HCT116 (cell line): ENCODE results near the gene SSH2. TPM values are rescaled to one million over a fixed set of nuclear protein-coding genes. Genes with fewer than 3 reads are reported as not detected.

Experiments used
- ATAC-seq: fragments of 200-7000 bp; cut with Tn5 transposase; 2 replicates; pipeline ENCODE4 v1.9.1; 2020; ENCODE audit warnings: mild to moderate bottlenecking, moderate library complexity
- BruUV-seq: library from RNA; stranded (reverse); fragments of 400-500 nt; replicated peaks from 2 replicates; lab custom pipeline; 2021; lab: Mats Ljungman, UMichigan
- CTCF ChIA-PET: fragments of 300-600 bp; sonication (Branson Sonifier 250); formaldehyde crosslinking; loops from one replicate; lab custom pipeline; 2021; ENCODE audit warnings: antibody characterized with exemption; lab: Charles Lee
- POLR2A ChIA-PET: fragments of 300-600, 350-600 bp; sonication (Branson Sonifier 250); formaldehyde crosslinking; loops from one replicate; lab custom pipeline; 2021; ENCODE audit warnings: antibody characterized with exemption; lab: Charles Lee
- RAD21 ChIA-PET, 2 experiments: fragments of 300-600 bp; sonication (Branson Sonifier 250); formaldehyde crosslinking; loops; one replicate each; lab custom pipeline; 2023; ENCODE audit warnings: low total read pairs in 2 of 2; ENCODE audit not compliant: uncharacterized antibody in 2 of 2, unreplicated experiment in 2 of 2, low non-redundant PET in 1 of 2; lab: Charles Lee
- DNase-seq: peaks from one replicate; pipeline ENCODE4 v3.0.0-alpha.2; 2010; ENCODE audit warnings: low read depth, low spot score
- H2AFZ ChIP-seq: fragments of 200-600 bp; shearing (Covaris generic), sonication (generic); 2 replicates; pipeline ENCODE4 v1.6.1; 2017; ENCODE audit warnings: low read depth, mixed run types, mixed read lengths, antibody characterized with exemption, low read length; ENCODE audit not compliant: poor library complexity, severe bottlenecking
- H3K27ac ChIP-seq: 2 replicates; pipeline ENCODE4 v1.5.1; 2012; ENCODE audit warnings: low read depth, low read length
- H3K27me3 ChIP-seq: fragments of 200-600 bp; sonication (generic); 2 replicates; pipeline ENCODE4 v1.6.1; 2016; ENCODE audit warnings: mixed run types, low read length, mixed read lengths; ENCODE audit not compliant: insufficient read depth
- H3K36me3 ChIP-seq, 2 experiments: fragments of 200-500 bp in 1 of 2; fragments of 200-600 bp in 1 of 2; sonication (Bioruptor generic) in 1 of 2; sonication (generic) in 1 of 2; 2 replicates each; pipeline versions ENCODE4 v1.5.1 to v1.6.1; 2014 to 2016; ENCODE audit warnings: low read length in 2 of 2, inconsistent platforms in 1 of 2, mixed read lengths in 1 of 2, mixed run types in 1 of 2; ENCODE audit not compliant: insufficient read depth in 2 of 2, control insufficient read depth in 1 of 2
- H3K4me1 ChIP-seq, 2 experiments: fragments of 200-600 bp in 1 of 2; sonication (generic) in 1 of 2; 2 replicates each; pipeline versions ENCODE4 v1.5.1 to v1.6.1; 2012 to 2017; ENCODE audit warnings: low read length in 2 of 2, inconsistent platforms in 1 of 2, mild to moderate bottlenecking in 1 of 2, mixed read lengths in 1 of 2, mixed run types in 1 of 2, moderate library complexity in 1 of 2; ENCODE audit not compliant: insufficient read depth in 2 of 2, control insufficient read depth in 1 of 2
- H3K4me2 ChIP-seq: fragments of 200-600 bp; sonication (generic); 2 replicates; pipeline ENCODE4 v1.6.1; 2017; ENCODE audit warnings: mixed run types, low read length, mixed read lengths
- H3K4me3 ChIP-seq, 2 experiments: fragments of 200-600 bp in 1 of 2; sonication (generic) in 1 of 2; replicated peaks in 1 of 2; 2 replicates each; pipeline ENCODE4 v1.5.1; 2011 to 2016; ENCODE audit warnings: low read length in 2 of 2, control low read depth in 1 of 2, low read depth in 1 of 2, mild to moderate bottlenecking in 1 of 2, mixed read lengths in 1 of 2, mixed run types in 1 of 2
- H3K79me2 ChIP-seq: fragments of 200-600 bp; sonication (generic); 2 replicates; pipeline ENCODE4 v1.6.1; 2017; ENCODE audit warnings: mild to moderate bottlenecking, mixed run types, low read length, moderate library complexity, mixed read lengths; ENCODE audit not compliant: insufficient read depth
- H3K9ac ChIP-seq: fragments of 200-600 bp; sonication (generic); 2 replicates; pipeline ENCODE4 v1.6.1; 2016; ENCODE audit warnings: low read length, mixed read lengths
- H3K9me2 ChIP-seq: fragments of 200-600 bp; sonication (generic), shearing (Covaris generic); 2 replicates; pipeline ENCODE4 v1.6.1; 2017; ENCODE audit warnings: mixed run types, mild to moderate bottlenecking, moderate library complexity; ENCODE audit not compliant: insufficient read depth
- H3K9me3 ChIP-seq, 2 experiments: fragments of 200-500 bp in 1 of 2; fragments of 200-600 bp in 1 of 2; sonication (Bioruptor generic) in 1 of 2; sonication (generic) in 1 of 2; 2 replicates each; pipeline ENCODE4 v1.6.1; 2014 to 2017; ENCODE audit warnings: low read length in 2 of 2, mixed read lengths in 2 of 2, inconsistent platforms in 1 of 2, low read depth in 1 of 2, mild to moderate bottlenecking in 1 of 2, mixed run types in 1 of 2, moderate library complexity in 1 of 2; ENCODE audit not compliant: control insufficient read depth in 1 of 2, insufficient read depth in 1 of 2
- H4K20me1 ChIP-seq: fragments of 200-600 bp; sonication (generic), shearing (Covaris generic); 2 replicates; pipeline ENCODE4 v1.6.1; 2017; ENCODE audit warnings: mixed run types, mild to moderate bottlenecking, moderate library complexity; ENCODE audit not compliant: insufficient read depth
- CEBPB ChIP-seq: IDR thresholded peaks from 2 replicates; pipeline ENCODE4 v1.6.1; 2012; ENCODE audit warnings: low read depth
- ELF1 ChIP-seq: IDR thresholded peaks from 2 replicates; pipeline ENCODE4 v1.6.1; 2012; ENCODE audit warnings: low read depth, borderline replicate concordance
- EZH2 ChIP-seq: fragments of 200-600 bp; sonication (generic); IDR thresholded peaks from 2 replicates; pipeline ENCODE4 v1.6.1; 2017; ENCODE audit warnings: antibody characterized with exemption, mixed run types
- FOSL1 ChIP-seq: IDR thresholded peaks from 2 replicates; pipeline ENCODE4 v1.6.1; 2012; ENCODE audit warnings: low read depth
- JUND ChIP-seq: IDR thresholded peaks from 2 replicates; pipeline ENCODE4 v1.6.1; 2012
- POLR2A ChIP-seq: IDR thresholded peaks from 2 replicates; pipeline ENCODE4 v1.7.0; 2011; ENCODE audit warnings: borderline replicate concordance; ENCODE audit not compliant: insufficient read depth, insufficient read length; ENCODE audit errors: extremely low read depth
- POLR2AphosphoS5 ChIP-seq: IDR thresholded peaks from 2 replicates; pipeline ENCODE4 v1.6.1; 2011; ENCODE audit warnings: mild to moderate bottlenecking, low read depth, low read length, moderate library complexity
- RAD21 ChIP-seq: IDR thresholded peaks from 2 replicates; pipeline ENCODE4 v1.6.1; 2012; ENCODE audit warnings: low read depth, mild to moderate bottlenecking
- SIN3A ChIP-seq: IDR thresholded peaks from 2 replicates; pipeline ENCODE4 v1.6.1; 2012; ENCODE audit warnings: low read depth
- SP1 ChIP-seq: IDR thresholded peaks from 2 replicates; pipeline ENCODE4 v1.6.1; 2012; ENCODE audit warnings: low read depth
- SRF ChIP-seq: IDR thresholded peaks from 2 replicates; pipeline ENCODE4 v1.6.1; 2012; ENCODE audit warnings: low read depth
- YY1 ChIP-seq: IDR thresholded peaks from 2 replicates; pipeline ENCODE4 v1.6.1; 2011; ENCODE audit warnings: low read length, low read depth, moderate library complexity, mild to moderate bottlenecking; ENCODE audit not compliant: insufficient replicate concordance; ENCODE audit errors: extremely low read depth
- ZFX ChIP-seq: fragments of 450-650 bp; IDR thresholded peaks from 2 replicates; pipeline ENCODE4 v1.6.1; 2017
- intact Hi-C: fragments of 100-400 bp; cut with micrococcal nuclease; formaldehyde crosslinking; loops from 2 replicates; pipeline ENCODE4 v1.10.0; 2022
- total RNA-seq: library from RNA; stranded (reverse); gene quantifications from one replicate; pipeline ENCODE4 v1.2.1, GENCODE V29; 2021; ENCODE audit not compliant: unreplicated experiment
- TF ChIP-seq, protein P1 (sequence below): IDR thresholded peaks from 2 replicates; pipeline ENCODE4 v1.6.1; 2011; ENCODE audit warnings: mild to moderate bottlenecking, low read length, moderate library complexity; ENCODE audit not compliant: insufficient replicate concordance; ENCODE audit errors: extremely low read depth

SSH2 gene
- total RNA-seq, 1 experiment from 2014 or later = 17.0 TPM

DNA sequence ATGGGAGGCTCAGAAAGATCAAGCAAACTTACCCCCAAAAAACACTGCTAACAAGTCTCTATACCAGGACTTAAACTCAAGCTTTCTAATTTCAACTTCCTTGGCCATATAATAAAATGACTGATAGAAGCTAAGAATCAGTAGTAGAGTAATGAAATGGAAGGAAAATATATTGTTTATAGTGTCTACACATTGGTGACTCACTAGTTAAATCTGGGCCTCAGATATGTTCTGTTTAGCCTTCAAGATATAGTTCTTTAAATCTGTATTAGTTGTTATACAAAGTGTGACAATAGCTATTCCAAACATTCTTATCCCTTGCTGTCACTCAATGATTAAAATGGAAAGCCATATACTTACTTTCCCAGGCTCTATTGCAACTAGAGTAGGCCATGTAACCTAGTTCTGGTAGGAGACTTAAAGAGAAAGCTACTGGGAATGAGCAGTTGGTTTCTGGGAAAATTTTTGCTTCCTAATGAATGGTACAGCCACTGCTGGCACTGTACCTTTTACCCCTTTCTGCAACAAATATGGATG lies 18.3 kb downstream of the SSH2 start:
- H4K20me1 ChIP-seq = no peaks in the 10 kb centered on the region
- no peak overlapping the region for H3K4me2 ChIP-seq
- no peak overlapping the region for H2AFZ ChIP-seq
- intact Hi-C loops = no loop called here
- no peaks in the 10 kb centered on the region for H3K4me1 ChIP-seq
- H3K4me3 ChIP-seq = no peak overlapping the region
- no peak overlapping the region for H3K27ac ChIP-seq
- RAD21 ChIA-PET = no interaction called here
- H3K9ac ChIP-seq = no peak overlapping the region
- no peaks in the 10 kb centered on the region for H3K9me2 ChIP-seq
- no peaks in the 10 kb centered on the region for H3K27me3 ChIP-seq
- CTCF ChIA-PET = interaction anchor here (1.7 kb wide), 1 partner anchor 19 kb away, joined by 5 read pairs; the partner anchor contains the start of gene SSH2
- no TSS peak for BruUV-seq
- H3K36me3 ChIP-seq = no peaks in the 10 kb centered on the region
- POLR2A ChIA-PET = no interaction called here
- no peak for DNase-seq
- ATAC-seq = no peak
- TF ChIP-seq YY1 = no peak
- TF ChIP-seq, protein P1, sequence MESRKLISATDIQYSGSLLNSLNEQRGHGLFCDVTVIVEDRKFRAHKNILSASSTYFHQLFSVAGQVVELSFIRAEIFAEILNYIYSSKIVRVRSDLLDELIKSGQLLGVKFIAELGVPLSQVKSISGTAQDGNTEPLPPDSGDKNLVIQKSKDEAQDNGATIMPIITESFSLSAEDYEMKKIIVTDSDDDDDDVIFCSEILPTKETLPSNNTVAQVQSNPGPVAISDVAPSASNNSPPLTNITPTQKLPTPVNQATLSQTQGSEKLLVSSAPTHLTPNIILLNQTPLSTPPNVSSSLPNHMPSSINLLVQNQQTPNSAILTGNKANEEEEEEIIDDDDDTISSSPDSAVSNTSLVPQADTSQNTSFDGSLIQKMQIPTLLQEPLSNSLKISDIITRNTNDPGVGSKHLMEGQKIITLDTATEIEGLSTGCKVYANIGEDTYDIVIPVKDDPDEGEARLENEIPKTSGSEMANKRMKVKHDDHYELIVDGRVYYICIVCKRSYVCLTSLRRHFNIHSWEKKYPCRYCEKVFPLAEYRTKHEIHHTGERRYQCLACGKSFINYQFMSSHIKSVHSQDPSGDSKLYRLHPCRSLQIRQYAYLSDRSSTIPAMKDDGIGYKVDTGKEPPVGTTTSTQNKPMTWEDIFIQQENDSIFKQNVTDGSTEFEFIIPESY = no peak
- TF ChIP-seq POLR2AphosphoS5 = no peak
- TF ChIP-seq SRF = no peak
- TF ChIP-seq SIN3A = no peak
- TF ChIP-seq JUND = no peak
- no peak for TF ChIP-seq ELF1
- TF ChIP-seq FOSL1 = no peak
- no peak for TF ChIP-seq RAD21
- TF ChIP-seq EZH2 = no peak
- TF ChIP-seq POLR2A = no peak
- no peak for TF ChIP-seq ZFX
- no peak for TF ChIP-seq SP1
- TF ChIP-seq CEBPB = no peak
- H3K79me2 ChIP-seq = no peaks in the 10 kb centered on the region; the same call in none of the 2 replicates
- H3K9me3 ChIP-seq = no peaks in the 10 kb centered on the region
